Loucy (cell line): Measurements from ENCODE around the gene CTSF.

Experiments used
- CTCF ChIP-seq: fragments of 200-600 bp; sonication (generic); conservative IDR thresholded peaks from 2 replicates; pipeline ENCODE4 v1.5.1; 2014; ENCODE audit warnings: mild to moderate bottlenecking, antibody characterized with exemption, low read length
- EZH2phosphoT487 ChIP-seq: fragments of 200-600 bp; IDR thresholded peaks from 2 replicates; pipeline ENCODE4 v1.6.1; 2018; ENCODE audit warnings: antibody characterized with exemption, mild to moderate bottlenecking, moderate library complexity, borderline replicate concordance

GRCh38 chr11:66524304-66525040 is 43.9 kb downstream of the CTSF start:
- TF ChIP-seq EZH2phosphoT487 (no peak), CTCF (no peak)
